GM19239 (cell line): ENCODE data around the gene ACER2.
A peak's percentile ranks its signal among the peaks of the same experiment; 100 is the strongest.
"Not testable (repeated sequence)": the region's sequence is repeated elsewhere in the genome, so short reads cannot be mapped to it uniquely, and the experiment has no call there.

Source experiments
- DNase-seq: peaks from one replicate; pipeline ENCODE4 v3.0.0; 2011; ENCODE audit warnings: low spot score; ENCODE audit not compliant: insufficient read length
- FAIRE-seq: peaks from 2 replicates; lab custom pipeline; 2011; peaks lifted over from hg19 to GRCh38; lab: Jason Lieb, UNC

Gene ACER2

GRCh38 chr9:19408693-19409400 is at the start of gene ACER2:
TSS of gene ACER2 (plus strand) at chr9:19409009. CDS start at chr9:19409085, 76 bp downstream.
- FAIRE-seq (peak; percentile 93), DNase-seq (peak; percentile 82)

GRCh38 chr9:19369107-19369506 is 39.7 kb upstream of the ACER2 start:
- DNase-seq: no peak
- no peak for FAIRE-seq

GRCh38 chr9:19371942-19372341 is 36.9 kb upstream of the ACER2 start:
- DNase-seq: no peak
- FAIRE-seq: no peak

GRCh38 chr9:19372567-19372966 is 36.2 kb upstream of the ACER2 start:
- FAIRE-seq (no peak), DNase-seq (no peak)

GRCh38 chr9:19373527-19373926 is 35.3 kb upstream of the ACER2 start:
- FAIRE-seq (no peak), DNase-seq (no peak)

- DNase-seq: no peak
- FAIRE-seq: no peak
Measured at GRCh38 chr9:19375538-19375937, 33.3 kb upstream of the ACER2 start.

- DNase-seq (no peak), FAIRE-seq (no peak)
Measured at GRCh38 chr9:19376931-19377330, 31.9 kb upstream of the ACER2 start.

GRCh38 chr9:19378164-19378563 is 30.6 kb upstream of the ACER2 start:
- DNase-seq: no peak
- no peak for FAIRE-seq

GRCh38 chr9:19378647-19379046 is 30.2 kb upstream of the ACER2 start:
- DNase-seq (no peak), FAIRE-seq (no peak)

GRCh38 chr9:19379283-19379682 is 29.5 kb upstream of the ACER2 start:
- DNase-seq (no peak), FAIRE-seq (no peak)

GRCh38 chr9:19379697-19380046 is 29.1 kb upstream of the ACER2 start:
- no peak for FAIRE-seq

GRCh38 chr9:19380826-19381075 is 28.1 kb upstream of the ACER2 start:
- FAIRE-seq: peak; percentile 53

More at GRCh38 chr9:19379697-19380046, 29.1 kb upstream of the ACER2 start:
- DNase-seq: peak; percentile 2

GRCh38 chr9:19381656-19382055 is 27.2 kb upstream of the ACER2 start:
- no peak for FAIRE-seq
- DNase-seq: no peak

More at GRCh38 chr9:19380826-19381075, 28.1 kb upstream of the ACER2 start:
- DNase-seq: no peak

GRCh38 chr9:19385212-19385611 is 23.6 kb upstream of the ACER2 start:
- not testable (repeated sequence) for DNase-seq, FAIRE-seq

GRCh38 chr9:19385786-19386501 is 22.9 kb upstream of the ACER2 start:
- no peak for FAIRE-seq

GRCh38 chr9:19386502-19387044 is 22.2 kb upstream of the ACER2 start:
- FAIRE-seq: no peak
- DNase-seq: no peak

More at GRCh38 chr9:19385786-19386501, 22.9 kb upstream of the ACER2 start:
- DNase-seq: no peak

GRCh38 chr9:19387317-19387716 is 21.5 kb upstream of the ACER2 start:
- FAIRE-seq: no peak
- DNase-seq: no peak

- DNase-seq, FAIRE-seq: not testable (repeated sequence)
Measured at GRCh38 chr9:19389539-19389938, 19.3 kb upstream of the ACER2 start.

GRCh38 chr9:19397845-19398244 is 11.0 kb upstream of the ACER2 start:
- FAIRE-seq (no peak), DNase-seq (no peak)

GRCh38 chr9:19403231-19403630 is 5.6 kb upstream of the ACER2 start:
- not testable (repeated sequence) for FAIRE-seq, DNase-seq

- FAIRE-seq (no peak), DNase-seq (no peak)
Measured at GRCh38 chr9:19404283-19405075, 4.3 kb upstream of the ACER2 start.
